ENCODE measurements around the gene CDC42BPG. TPM values are rescaled to one million over a fixed set of nuclear protein-coding genes. Genes with fewer than 3 reads are reported as not detected.

CDC42BPG gene
- total and polyA plus RNA-seq, 9 of the 15 experiments (the other 6 are each of a cell fraction or from before 2014, with no cell fraction given), result 0.04 to 8.8 (median 2.1) TPM

GRCh38 chr11:64864473-64865285, 20.2 kb upstream of the CDC42BPG start (continued):
- TF ChIP-seq ZNF592 (IDR thresholded peaks at IDR 0.05), result 0 out of 2 replicates have a peak, but pooled peaks have one; percentile 21
- TF ChIP-seq CBX2 (IDR thresholded peaks at IDR 0.05; ENCODE audit: insufficient read depth, low read length, poor library complexity, severe bottlenecking), result no peak
- TF ChIP-seq ZNF561 (CRISPR knock-in tag; conservative IDR thresholded peaks at IDR 0.05), result no peak
- TF ChIP-seq PHF21A (IDR thresholded peaks at IDR 0.05; ENCODE audit: borderline replicate concordance, low read depth), result no peak
- TF ChIP-seq ZBTB9 (CRISPR knock-in tag; IDR thresholded peaks at IDR 0.05), result no peak
- TF ChIP-seq CAMTA2 (CRISPR knock-in tag; conservative IDR thresholded peaks at IDR 0.05), result no peak
- no peak; the same call in 1 of the 2 replicates for TF ChIP-seq TFAP4 (CRISPR knock-in tag; IDR thresholded peaks at IDR 0.05; ENCODE audit: borderline replicate concordance)
- 0 out of 2 replicates have a peak, but pooled peaks have one; percentile 1 for TF ChIP-seq FOXP4 (CRISPR knock-in tag; IDR thresholded peaks at IDR 0.05; ENCODE audit: borderline replicate concordance)
- 0 out of 2 replicates have a peak, but pooled peaks have one; percentile 8 for TF ChIP-seq ZFX (CRISPR knock-in tag; IDR thresholded peaks at IDR 0.05)
- TF ChIP-seq USF1 (CRISPR knock-in tag; IDR thresholded peaks at IDR 0.05), result no peak
- peak; percentile 33; the same call in 1 of the 2 replicates for TF ChIP-seq ZBTB7A (IDR thresholded peaks at IDR 0.05; ENCODE audit: borderline replicate concordance, control insufficient read depth, low read depth, low read length)
- TF ChIP-seq VEZF1 (CRISPR knock-in tag; IDR thresholded peaks at IDR 0.05), result peak; percentile 64
- TF ChIP-seq FOSL1 (tag; conservative IDR thresholded peaks at IDR 0.05), result peak; percentile 76

Data from K562 (cell line).